GM12891 (cell line): Measurements from ENCODE around the gene PTPN14.

Source experiments
- DNase-seq: peaks from one replicate; pipeline ENCODE4 v3.0.0; 2011; ENCODE audit warnings: low spot score; ENCODE audit not compliant: insufficient read length
- FAIRE-seq: peaks from 2 replicates; lab custom pipeline; 2011; peaks lifted over from hg19 to GRCh38; lab: Jason Lieb, UNC
- PAX5 ChIP-seq: IDR thresholded peaks from 2 replicates; pipeline ENCODE4 v1.6.1; 2011; ENCODE audit warnings: low read length, moderate library complexity, mild to moderate bottlenecking; ENCODE audit not compliant: insufficient read depth, severe bottlenecking
- POLR2A ChIP-seq: IDR thresholded peaks from 2 replicates; pipeline ENCODE4 v1.6.1; 2011; ENCODE audit warnings: low read depth, low read length, control low read depth
- POLR2AphosphoS5 ChIP-seq: IDR thresholded peaks from 2 replicates; pipeline ENCODE4 v1.6.1; 2011; ENCODE audit warnings: low read depth, low read length, control low read depth
- POU2F2 ChIP-seq: IDR thresholded peaks from 2 replicates; pipeline ENCODE4 v1.6.1; 2011; ENCODE audit warnings: low read depth, mild to moderate bottlenecking, control low read depth, low read length, moderate library complexity
- SPI1 ChIP-seq: IDR thresholded peaks from 2 replicates; pipeline ENCODE4 v1.6.1; 2011; ENCODE audit warnings: low read depth, low read length, control low read depth
- TAF1 ChIP-seq: IDR thresholded peaks from 2 replicates; pipeline ENCODE4 v1.6.1; 2011; ENCODE audit warnings: low read depth, low read length, control low read depth

The PTPN14 gene

GRCh38 chr1:214327514-214327913 is 223.9 kb downstream of the PTPN14 start:
- DNase-seq: no peak
- no peak for FAIRE-seq
- no peak for TF ChIP-seq TAF1
- no peak for TF ChIP-seq POU2F2
- TF ChIP-seq POLR2AphosphoS5: no peak
- no peak for TF ChIP-seq SPI1
- no peak for TF ChIP-seq POLR2A
- no peak for TF ChIP-seq PAX5

- FAIRE-seq (peak; percentile 20), DNase-seq (no peak)
- TF ChIP-seq POLR2A: no peak
- peak; percentile 71; the same call in 1 of the 2 replicates for TF ChIP-seq POU2F2
Observed at GRCh38 chr1:214326406-214326805, 225.0 kb downstream of the PTPN14 start.

- no peak for DNase-seq
- FAIRE-seq: no peak
- no peak for TF ChIP-seq SPI1
- TF ChIP-seq POLR2A: no peak
- TF ChIP-seq PAX5: no peak
Observed at GRCh38 chr1:214324896-214325800, 226.3 kb downstream of the PTPN14 start.

GRCh38 chr1:214321705-214322453 is 229.5 kb downstream of the PTPN14 start:
- TF ChIP-seq POLR2AphosphoS5 (no peak), TAF1 (no peak), POU2F2 (no peak), PAX5 (peak; percentile 52)
- no peak for FAIRE-seq
- DNase-seq: no peak

- TF ChIP-seq TAF1 (no peak), POU2F2 (no peak), PAX5 (no peak), POLR2AphosphoS5 (no peak), SPI1 (no peak), POLR2A (no peak)
- DNase-seq: no peak
- FAIRE-seq: no peak
Observed at GRCh38 chr1:214319938-214320337, 231.5 kb downstream of the PTPN14 start.

- no peak for TF ChIP-seq TAF1
- TF ChIP-seq POLR2AphosphoS5: no peak
- no peak for TF ChIP-seq PAX5
- no peak for TF ChIP-seq POLR2A
- TF ChIP-seq POU2F2: no peak
- TF ChIP-seq SPI1: no peak
- no peak for FAIRE-seq
- DNase-seq: no peak
Observed at GRCh38 chr1:214318956-214319736, 232.3 kb downstream of the PTPN14 start.

- FAIRE-seq: no peak
- TF ChIP-seq PAX5 (no peak), POU2F2 (no peak), POLR2AphosphoS5 (no peak), SPI1 (no peak), TAF1 (no peak), POLR2A (no peak)
Observed at GRCh38 chr1:214318356-214318755, 233.0 kb downstream of the PTPN14 start.

GRCh38 chr1:214317734-214318133 is 233.7 kb downstream of the PTPN14 start:
- TF ChIP-seq PAX5 (no peak), TAF1 (no peak), POLR2AphosphoS5 (no peak), SPI1 (no peak), POLR2A (no peak), POU2F2 (no peak)
- FAIRE-seq (no peak), DNase-seq (no peak)

More at GRCh38 chr1:214318356-214318755, 233.0 kb downstream of the PTPN14 start:
- no peak for DNase-seq

- no peak for FAIRE-seq
- DNase-seq: no peak
- no peak for TF ChIP-seq PAX5
- no peak for TF ChIP-seq SPI1
- TF ChIP-seq POLR2AphosphoS5: no peak
- TF ChIP-seq TAF1: no peak
- TF ChIP-seq POU2F2: no peak
- no peak for TF ChIP-seq POLR2A
Observed at GRCh38 chr1:214317300-214317699, 234.1 kb downstream of the PTPN14 start.
